GM12891 (cell line): ENCODE measurements around the gene FLCN.

Experiments
- POLR2A ChIP-seq: IDR thresholded peaks from 2 replicates; pipeline ENCODE4 v1.6.1; 2011; ENCODE audit warnings: low read depth, low read length, control low read depth
- POLR2AphosphoS5 ChIP-seq: IDR thresholded peaks from 2 replicates; pipeline ENCODE4 v1.6.1; 2011; ENCODE audit warnings: low read depth, low read length, control low read depth
- SPI1 ChIP-seq: IDR thresholded peaks from 2 replicates; pipeline ENCODE4 v1.6.1; 2011; ENCODE audit warnings: low read depth, low read length, control low read depth

GRCh38 chr17:17170346-17170985 lies 66.5 kb downstream of the FLCN start:
- TF ChIP-seq POLR2A: no peak
- TF ChIP-seq POLR2AphosphoS5: no peak
- TF ChIP-seq SPI1: no peak
